NCI-H526 (cell line): ENCODE data around the gene VWA3B.
"Not testable (repeated sequence)": the region's sequence is repeated elsewhere in the genome, so short reads cannot be mapped to it uniquely, and the experiment has no call there.

Experiments
- DNase-seq, 2 experiments: peaks; one replicate each; lab custom pipeline; 2025; lab: John Stamatoyannopoulos, UW

Gene VWA3B

GRCh38 chr2:98297817-98298682 lies 211.1 kb downstream of the VWA3B start:
- DNase-seq: no peak

- DNase-seq: no peak
Observed at GRCh38 chr2:98298683-98299164, 211.8 kb downstream of the VWA3B start.

- no peak for DNase-seq
Observed at GRCh38 chr2:98299211-98299905, 212.4 kb downstream of the VWA3B start.

GRCh38 chr2:98300141-98300874 lies 213.3 kb downstream of the VWA3B start:
- no peak for DNase-seq

GRCh38 chr2:98301469-98301868 lies 214.5 kb downstream of the VWA3B start:
- DNase-seq: no peak

GRCh38 chr2:98307131-98307696 lies 220.2 kb downstream of the VWA3B start:
- DNase-seq: not testable (repeated sequence)

- no peak for DNase-seq
Observed at GRCh38 chr2:98308068-98308467, 221.1 kb downstream of the VWA3B start.

GRCh38 chr2:98308532-98308931 lies 221.6 kb downstream of the VWA3B start:
- DNase-seq: no peak

GRCh38 chr2:98309580-98309979 lies 222.6 kb downstream of the VWA3B start:
- DNase-seq: no peak

- no peak for DNase-seq
Observed at GRCh38 chr2:98310010-98310409, 223.0 kb downstream of the VWA3B start.

GRCh38 chr2:98311090-98311489 lies 224.1 kb downstream of the VWA3B start:
- DNase-seq: no peak

- no peak for DNase-seq
Observed at GRCh38 chr2:98311771-98312545, 225.0 kb downstream of the VWA3B start.

- no peak for DNase-seq
Observed at GRCh38 chr2:98313492-98314250, 226.7 kb downstream of the VWA3B start.

- no peak for DNase-seq
Observed at GRCh38 chr2:98314251-98314650, 227.3 kb downstream of the VWA3B start.

GRCh38 chr2:98315957-98316356 lies 229.0 kb downstream of the VWA3B start:
- DNase-seq: no peak

GRCh38 chr2:98317214-98317613 lies 230.2 kb downstream of the VWA3B start:
- DNase-seq: no peak

- DNase-seq: not testable (repeated sequence)
Observed at GRCh38 chr2:98320171-98320570, 233.2 kb downstream of the VWA3B start.

- no peak for DNase-seq
Observed at GRCh38 chr2:98324181-98324580, 237.2 kb downstream of the VWA3B start.

GRCh38 chr2:98327776-98328175 lies 240.8 kb downstream of the VWA3B start:
- no peak for DNase-seq

GRCh38 chr2:98329549-98329948 lies 242.6 kb downstream of the VWA3B start:
- no peak for DNase-seq

GRCh38 chr2:98332989-98333388 lies 246.0 kb downstream of the VWA3B start:
- DNase-seq: peak in 1 of 2 experiments; percentile 22
